HG03159 (cell line): Measurements from ENCODE around the gene PHF3.

Experiments
- ATAC-seq: cut with Tn5 transposase; IDR thresholded peaks from one replicate; pipeline ENCODE4 v1.9.1; 2021; ENCODE audit warnings: mild to moderate bottlenecking, moderate library complexity; ENCODE audit not compliant: unreplicated experiment

PHF3 gene

GRCh38 chr6:63759605-63760105, 124.1 kb downstream of the PHF3 start:
- ATAC-seq: no peak

GRCh38 chr6:63760199-63760598, 124.6 kb downstream of the PHF3 start:
- ATAC-seq: no peak

DNA sequence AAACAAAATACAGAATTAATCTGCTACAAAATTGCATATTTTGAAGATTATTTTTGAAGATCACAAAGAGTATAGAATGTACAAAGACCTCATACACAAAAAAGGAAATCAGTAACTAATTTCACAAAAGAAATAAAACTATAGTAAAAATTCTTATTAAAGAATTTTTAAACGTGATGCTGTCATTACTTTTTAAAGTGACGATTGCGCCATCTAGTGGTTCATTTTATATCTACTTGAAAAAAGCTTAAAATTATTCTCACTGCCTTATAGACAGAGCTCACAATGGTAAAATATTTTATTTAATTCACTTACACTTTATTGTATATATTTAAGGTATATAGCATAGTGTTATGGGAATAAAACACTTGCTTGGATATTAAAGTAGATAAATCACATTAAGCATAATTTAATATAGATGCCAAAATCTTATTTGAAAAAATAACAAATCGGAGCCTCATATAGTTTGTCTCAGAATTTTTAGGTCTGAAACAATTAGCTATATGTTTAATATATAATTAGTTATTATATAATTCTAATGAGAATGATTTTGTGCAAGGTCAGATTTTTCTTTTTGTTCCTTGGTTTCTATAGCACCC, 128.8 kb downstream of the PHF3 start:
- no peak for ATAC-seq
